CD14-positive monocyte (primary cell): ENCODE data around the gene MILR1. TPM values are rescaled to one million over a fixed set of nuclear protein-coding genes. Genes with fewer than 3 reads are reported as not detected.

Experiments
- DNase-seq, 3 donors: peaks; one replicate each; pipeline ENCODE4 v3.0.0-alpha.2; 2011 to 2022
- H2AFZ ChIP-seq: 2 replicates; pipeline ENCODE4 v1.6.0; 2012; ENCODE audit warnings: mild to moderate bottlenecking, low read depth, low read length, inconsistent platforms; ENCODE audit not compliant: insufficient read depth, poor library complexity, severe bottlenecking
- H3K27ac ChIP-seq, 2 donors: 1 replicate in 1 of 2; 2 replicates in 1 of 2; pipeline ENCODE4 v1.5.1; 2012 to 2013; ENCODE audit warnings: low read length in 2 of 2, control low read depth in 1 of 2, inconsistent platforms in 1 of 2, low read depth in 1 of 2, mild to moderate bottlenecking in 1 of 2
- H3K27me3 ChIP-seq, 2 donors: one replicate each; pipeline versions ENCODE4 v1.6.0 to v1.6.1; 2011 to 2013; ENCODE audit warnings: low read length in 2 of 2; ENCODE audit not compliant: control insufficient read depth in 2 of 2, insufficient read depth in 2 of 2
- H3K36me3 ChIP-seq, 2 donors: replicated peaks in 1 of 2; 1 replicate in 1 of 2; 2 replicates in 1 of 2; pipeline versions ENCODE4 v1.5.1 to v1.6.1; 2012 to 2013; ENCODE audit warnings: low read length in 2 of 2, control low read depth in 1 of 2, inconsistent platforms in 1 of 2, mild to moderate bottlenecking in 1 of 2; ENCODE audit not compliant: insufficient read depth in 2 of 2, control insufficient read depth in 1 of 2
- H3K4me1 ChIP-seq, 2 donors: 1 replicate in 1 of 2; 2 replicates in 1 of 2; pipeline versions ENCODE4 v1.5.1 to v1.6.1; 2012 to 2013; ENCODE audit warnings: low read length in 2 of 2, control low read depth in 1 of 2, inconsistent platforms in 1 of 2, mild to moderate bottlenecking in 1 of 2, moderate library complexity in 1 of 2; ENCODE audit not compliant: insufficient read depth in 2 of 2, control insufficient read depth in 1 of 2
- H3K4me2 ChIP-seq: replicated peaks from 2 replicates; pipeline ENCODE3; 2012; ENCODE audit warnings: low read length, moderate library complexity, mild to moderate bottlenecking; ENCODE audit not compliant: poor library complexity, severe bottlenecking; ENCODE audit errors: extremely low read depth
- H3K4me3 ChIP-seq, 3 experiments: fragments of 200-600 bp in 1 of 3; sonication (generic) in 1 of 3; replicated peaks in 1 of 3; 1 replicate in 2 of 3; 2 replicates in 1 of 3; pipeline ENCODE4 v1.5.1; 2011 to 2013; ENCODE audit warnings: low read length in 3 of 3, mild to moderate bottlenecking in 3 of 3, control low read depth in 2 of 3, low read depth in 2 of 3, inconsistent platforms in 1 of 3, moderate library complexity in 1 of 3
- H3K79me2 ChIP-seq: 2 replicates; pipeline ENCODE4 v1.6.0; 2012; ENCODE audit warnings: mild to moderate bottlenecking, control low read depth, inconsistent platforms, low read length, moderate library complexity; ENCODE audit not compliant: insufficient read depth
- H3K9ac ChIP-seq: 2 replicates; pipeline ENCODE4 v1.6.0; 2017; ENCODE audit warnings: low read length, mild to moderate bottlenecking; ENCODE audit not compliant: insufficient read depth, poor library complexity, severe bottlenecking
- H3K9me3 ChIP-seq, 2 donors: replicated peaks in 1 of 2; 1 replicate in 1 of 2; 2 replicates in 1 of 2; pipeline versions ENCODE4 v1.5.1 to v1.6.1; 2012 to 2013; ENCODE audit warnings: low read length in 2 of 2, control low read depth in 1 of 2; ENCODE audit not compliant: control insufficient read depth in 1 of 2, insufficient read depth in 1 of 2
- H4K20me1 ChIP-seq: 2 replicates; pipeline ENCODE4 v1.6.0; 2012; ENCODE audit warnings: mild to moderate bottlenecking, low read length, control low read depth, moderate library complexity; ENCODE audit not compliant: insufficient read depth
- H3K27ac Mint-ChIP-seq, 7 donors: one replicate each; pipeline ENCODE4 v1.8.0; 2020; ENCODE audit warnings: mild to moderate bottlenecking in 7 of 7, mixed read lengths in 7 of 7, moderate library complexity in 6 of 7, inconsistent platforms in 2 of 7
- H3K27me3 Mint-ChIP-seq, 3 donors: one replicate each; pipeline ENCODE4 v1.8.0; 2021 to 2022; ENCODE audit warnings: low read depth in 3 of 3, mild to moderate bottlenecking in 3 of 3, mixed read lengths in 3 of 3, moderate library complexity in 3 of 3, inconsistent platforms in 1 of 3
- H3K36me3 Mint-ChIP-seq, 2 donors: one replicate each; pipeline ENCODE4 v1.8.0; 2020; ENCODE audit warnings: mixed read lengths in 2 of 2, inconsistent platforms in 1 of 2, mild to moderate bottlenecking in 1 of 2
- H3K4me1 Mint-ChIP-seq: one replicate; pipeline ENCODE4 v1.8.0; 2020; ENCODE audit warnings: mild to moderate bottlenecking, mixed read lengths
- H3K4me3 Mint-ChIP-seq, 2 donors: one replicate each; pipeline ENCODE4 v1.8.0; 2020; ENCODE audit warnings: mild to moderate bottlenecking in 2 of 2, mixed read lengths in 2 of 2, moderate library complexity in 1 of 2
- H3K9me3 Mint-ChIP-seq, 7 donors: one replicate each; pipeline ENCODE4 v1.8.0; 2020 to 2022; ENCODE audit warnings: mixed read lengths in 7 of 7, mild to moderate bottlenecking in 6 of 7, moderate library complexity in 6 of 7, inconsistent platforms in 2 of 7
- CTCF ChIP-seq: fragments of 200-600 bp; IDR thresholded peaks from one replicate; pipeline ENCODE4 v1.8.0; 2022; ENCODE audit warnings: antibody characterized with exemption, mild to moderate bottlenecking
- WGBS: methylation state at CpG from one replicate; pipeline ENCODE4 v1.1.5; 2013; ENCODE audit warnings: missing lambda C conversion rate; ENCODE audit not compliant: insufficient coverage; 5-methylcytosine and 5-hydroxymethylcytosine counted together
- intact Hi-C, 2 donors: fragments of 100-400 bp; cut with micrococcal nuclease; formaldehyde crosslinking; loops; one replicate each; pipeline versions ENCODE4 v1.15.0 to v1.15.1; 2023
- polyA plus RNA-seq, 3 donors: library from polyadenylated mRNA; depleted of rRNA in 1 of 3; unstranded in 2 of 3; stranded (reverse) in 1 of 3; fragments of 300-500 nt in 2 of 3; fragments of >200 nt in 1 of 3; fragmentation: Illumina TruSeq in 2 of 3; gene quantifications; 1 replicate in 2 of 3; 2 replicates in 1 of 3; pipeline ENCODE4 v1.2.3, GENCODE V29; 2012 to 2021

Gene MILR1
- polyA plus RNA-seq, 3 donors = 72.0 to 95.2 (median 81.7) TPM

GRCh38 chr17:64425191-64425590 is 23.7 kb upstream of the MILR1 start:
- Histone ChIP-seq H3K4me3 (no peak overlapping the region), H3K27ac (no peak overlapping the region), H3K4me1 (peaks cover 4 to 6% of the 10 kb centered on the region in 2 donors), H3K4me2 (no peak overlapping the region), H4K20me1 (no peaks in the 10 kb centered on the region), H2AFZ (no peak overlapping the region), H3K36me3 (no peaks in the 10 kb centered on the region), H3K9me3 (no peaks in the 10 kb centered on the region), H3K79me2 (no peaks in the 10 kb centered on the region), H3K9ac (no peak overlapping the region), H3K27me3 (no peaks in the 10 kb centered on the region)
- H3K4me1 Mint-ChIP-seq = peaks cover 5% of the 10 kb centered on the region
- no peak overlapping the region for H3K4me3 Mint-ChIP-seq
- DNase-seq = no peak
- intact Hi-C loops = no loop called here
- no peak overlapping the region for H3K27ac Mint-ChIP-seq
- WGBS = no CpG with 5 or more reads among the region's 3 CpGs
- no peaks in the 10 kb centered on the region for H3K36me3 Mint-ChIP-seq
- no peaks in the 10 kb centered on the region for H3K9me3 Mint-ChIP-seq
- H3K27me3 Mint-ChIP-seq = peaks cover 0 to 4% (median 0%) of the 10 kb centered on the region in 3 donors
- no peak for TF ChIP-seq CTCF

- intact Hi-C loops = no loop called here
These were observed 22.3 kb upstream of the MILR1 start for GRCh38 chr17:64426596-64426995.

More at GRCh38 chr17:64426596-64426995, 22.3 kb upstream of the MILR1 start:
- no peaks in the 10 kb centered on the region for H3K9me3 ChIP-seq
- TF ChIP-seq CTCF = no peak
- peaks cover 8% of the 10 kb centered on the region for H3K4me1 Mint-ChIP-seq
- H3K4me1 ChIP-seq = no peaks in the 10 kb centered on the region
- H4K20me1 ChIP-seq = no peaks in the 10 kb centered on the region
- no peaks in the 10 kb centered on the region for H3K9me3 Mint-ChIP-seq
- no peak overlapping the region for H3K4me3 Mint-ChIP-seq
- H3K27me3 Mint-ChIP-seq = peaks cover 0 to 1% (median 0%) of the 10 kb centered on the region in 3 donors
- H3K27ac Mint-ChIP-seq = no peak overlapping the region
- H3K9ac ChIP-seq = no peak overlapping the region
- no peak overlapping the region for H3K27ac ChIP-seq
- H2AFZ ChIP-seq = no peak overlapping the region
- H3K36me3 Mint-ChIP-seq = no peaks in the 10 kb centered on the region
- H3K79me2 ChIP-seq = no peaks in the 10 kb centered on the region
- DNase-seq = no peak
- H3K36me3 ChIP-seq = no peaks in the 10 kb centered on the region
- H3K4me2 ChIP-seq = no peak overlapping the region
- no peaks in the 10 kb centered on the region for H3K27me3 ChIP-seq
- H3K4me3 ChIP-seq = no peak overlapping the region
